GM18858 (cell line): ENCODE results near the gene METTL16.
"Not testable (repeated sequence)": the region's sequence is repeated elsewhere in the genome, so short reads cannot be mapped to it uniquely, and the experiment has no call there.

Source experiments
- ATAC-seq: cut with Tn5 transposase; IDR thresholded peaks from one replicate; pipeline ENCODE4 v1.9.1; 2021; ENCODE audit not compliant: unreplicated experiment

The METTL16 gene

GRCh38 chr17:2453325-2453724 lies 58.4 kb downstream of the METTL16 start:
- no peak for ATAC-seq

- no peak for ATAC-seq
These were observed 59.4 kb downstream of the METTL16 start for GRCh38 chr17:2452216-2452750.

GRCh38 chr17:2450016-2450650 lies 61.6 kb downstream of the METTL16 start:
- ATAC-seq: no peak

GRCh38 chr17:2449486-2449885 lies 62.2 kb downstream of the METTL16 start:
- ATAC-seq: no peak

- not testable (repeated sequence) for ATAC-seq
These were observed 64.2 kb downstream of the METTL16 start for GRCh38 chr17:2447479-2447878.

GRCh38 chr17:2445638-2446037 lies 66.0 kb downstream of the METTL16 start:
- no peak for ATAC-seq

GRCh38 chr17:2444382-2444781 lies 67.3 kb downstream of the METTL16 start:
- ATAC-seq: no peak

- ATAC-seq: no peak
These were observed 69.5 kb downstream of the METTL16 start for GRCh38 chr17:2442166-2442565.

- ATAC-seq: no peak
These were observed 70.8 kb downstream of the METTL16 start for GRCh38 chr17:2440930-2441329.

- ATAC-seq: not testable (repeated sequence)
These were observed 71.7 kb downstream of the METTL16 start for GRCh38 chr17:2439997-2440396.

- no peak for ATAC-seq
These were observed 72.9 kb downstream of the METTL16 start for GRCh38 chr17:2438823-2439222.

GRCh38 chr17:2436316-2436905 lies 75.3 kb downstream of the METTL16 start:
- no peak for ATAC-seq

GRCh38 chr17:2435862-2436261 lies 75.8 kb downstream of the METTL16 start:
- no peak for ATAC-seq

- no peak for ATAC-seq
These were observed 76.4 kb downstream of the METTL16 start for GRCh38 chr17:2435181-2435741.

GRCh38 chr17:2433696-2434095 lies 78.0 kb downstream of the METTL16 start:
- no peak for ATAC-seq

GRCh38 chr17:2427910-2428309 lies 83.8 kb downstream of the METTL16 start:
- ATAC-seq: no peak

GRCh38 chr17:2427215-2427614 lies 84.5 kb downstream of the METTL16 start:
- ATAC-seq: no peak

- ATAC-seq: no peak
These were observed 88.4 kb downstream of the METTL16 start for GRCh38 chr17:2423271-2423670.

- no peak for ATAC-seq
These were observed 90.2 kb downstream of the METTL16 start for GRCh38 chr17:2421315-2422147.

- no peak for ATAC-seq
These were observed 91.5 kb downstream of the METTL16 start for GRCh38 chr17:2420176-2420575.

GRCh38 chr17:2419486-2419885 lies 92.2 kb downstream of the METTL16 start:
- ATAC-seq: no peak
